ENCODE measurements around the gene CACNA2D3. TPM values are rescaled to one million over a fixed set of nuclear protein-coding genes. Genes with fewer than 3 reads are reported as not detected.

CACNA2D3 gene
- total and polyA plus RNA-seq, 4 donors = 0.72 to 2.4 (median 1.5) TPM

- H3K27me3 ChIP-seq (ENCODE audit: control insufficient read depth in 1 of 2, insufficient read depth in 2 of 2, low read length in 1 of 2) = no peaks in the 10 kb centered on the region
- H3K4me3 ChIP-seq (ENCODE audit: low read length in 2 of 2) = no peak overlapping the region
- H3K36me3 ChIP-seq (ENCODE audit: control insufficient read depth in 1 of 2, insufficient read depth in 2 of 2, low read length in 1 of 2) = peaks cover 0 to 1% of the 10 kb centered on the region in 2 donors
- H3K4me1 ChIP-seq (ENCODE audit: control insufficient read depth in 1 of 2, insufficient read depth in 2 of 2, low read length in 2 of 2) = no peaks in the 10 kb centered on the region
- WGBS, 2 donors = 71 to 73% methylated on average over 2 of the region's 2 CpGs
- intact Hi-C loops (cut with DNase I) = no loop called here
- ATAC-seq (ENCODE audit: low FRiP score) (no peak), DNase-seq (no peak)
- no peak overlapping the region for H3K27ac ChIP-seq (ENCODE audit: low read depth in 1 of 2, low read length in 2 of 2)
- peaks cover 9% of the 10 kb centered on the region for H3K9me3 ChIP-seq (ENCODE audit: control insufficient read depth, low read length)
Observed at GRCh38 chr3:54827776-54828175, 705.4 kb downstream of the CACNA2D3 start.

- Histone ChIP-seq H3K4me1 (ENCODE audit: control insufficient read depth in 1 of 2, insufficient read depth in 2 of 2, low read length in 2 of 2) (no peaks in the 10 kb centered on the region), H3K36me3 (ENCODE audit: control insufficient read depth in 1 of 2, insufficient read depth in 2 of 2, low read length in 1 of 2) (peaks cover 0 to 1% of the 10 kb centered on the region in 2 donors), H3K27ac (ENCODE audit: low read depth in 1 of 2, low read length in 2 of 2) (no peak overlapping the region), H3K4me3 (ENCODE audit: low read length in 2 of 2) (no peak overlapping the region), H3K9me3 (ENCODE audit: control insufficient read depth, low read length) (peaks cover 9% of the 10 kb centered on the region), H3K27me3 (ENCODE audit: control insufficient read depth in 1 of 2, insufficient read depth in 2 of 2, low read length in 1 of 2) (no peaks in the 10 kb centered on the region)
- intact Hi-C loops (cut with DNase I) = no loop called here
- no peak for ATAC-seq (ENCODE audit: low FRiP score)
- no peak for DNase-seq
- 75 to 78% methylated on average over 8 of the region's 8 CpGs for WGBS, 2 donors
Observed at GRCh38 chr3:54830658-54831057, 708.3 kb downstream of the CACNA2D3 start.

- Histone ChIP-seq H3K4me3 (ENCODE audit: low read length in 2 of 2) (no peak overlapping the region), H3K27ac (ENCODE audit: low read depth in 1 of 2, low read length in 2 of 2) (no peak overlapping the region), H3K36me3 (ENCODE audit: control insufficient read depth in 1 of 2, insufficient read depth in 2 of 2, low read length in 1 of 2) (peaks cover 0 to 1% of the 10 kb centered on the region in 2 donors), H3K4me1 (ENCODE audit: control insufficient read depth in 1 of 2, insufficient read depth in 2 of 2, low read length in 2 of 2) (no peaks in the 10 kb centered on the region), H3K27me3 (ENCODE audit: control insufficient read depth in 1 of 2, insufficient read depth in 2 of 2, low read length in 1 of 2) (no peaks in the 10 kb centered on the region), H3K9me3 (ENCODE audit: control insufficient read depth, low read length) (peaks cover 9% of the 10 kb centered on the region)
- WGBS, 2 donors = 74 to 82% methylated on average over 2 of the region's 2 CpGs
- intact Hi-C loops (cut with DNase I) = no loop called here
- ATAC-seq (ENCODE audit: low FRiP score) (no peak), DNase-seq (no peak)
Observed at GRCh38 chr3:54831112-54831511, 708.8 kb downstream of the CACNA2D3 start.

- H3K36me3 ChIP-seq (ENCODE audit: control insufficient read depth in 1 of 2, insufficient read depth in 2 of 2, low read length in 1 of 2) = peaks cover 0 to 1% of the 10 kb centered on the region in 2 donors
- H3K9me3 ChIP-seq (ENCODE audit: control insufficient read depth, low read length) = peaks cover 9% of the 10 kb centered on the region
- WGBS, 2 donors = 74 to 86% methylated on average over 1 of the region's 1 CpG
- intact Hi-C loops (cut with DNase I) = no loop called here
- H3K27me3 ChIP-seq (ENCODE audit: control insufficient read depth in 1 of 2, insufficient read depth in 2 of 2, low read length in 1 of 2) = no peaks in the 10 kb centered on the region
- DNase-seq = no peak
- ATAC-seq (ENCODE audit: low FRiP score) = no peak
- H3K4me3 ChIP-seq (ENCODE audit: low read length in 2 of 2) = no peak overlapping the region
- no peak overlapping the region for H3K27ac ChIP-seq (ENCODE audit: low read depth in 1 of 2, low read length in 2 of 2)
- H3K4me1 ChIP-seq (ENCODE audit: control insufficient read depth in 1 of 2, insufficient read depth in 2 of 2, low read length in 2 of 2) = no peaks in the 10 kb centered on the region
Observed at GRCh38 chr3:54832876-54833275, 710.5 kb downstream of the CACNA2D3 start.

- Histone ChIP-seq H3K4me3 (ENCODE audit: low read length in 2 of 2) (no peak overlapping the region), H3K9me3 (ENCODE audit: control insufficient read depth, low read length) (peaks cover 4% of the 10 kb centered on the region), H3K27ac (ENCODE audit: low read depth in 1 of 2, low read length in 2 of 2) (no peak overlapping the region), H3K36me3 (ENCODE audit: control insufficient read depth in 1 of 2, insufficient read depth in 2 of 2, low read length in 1 of 2) (peaks cover 0 to 1% of the 10 kb centered on the region in 2 donors), H3K27me3 (ENCODE audit: control insufficient read depth in 1 of 2, insufficient read depth in 2 of 2, low read length in 1 of 2) (no peaks in the 10 kb centered on the region), H3K4me1 (ENCODE audit: control insufficient read depth in 1 of 2, insufficient read depth in 2 of 2, low read length in 2 of 2) (no peaks in the 10 kb centered on the region)
- DNase-seq = no peak
- ATAC-seq (ENCODE audit: low FRiP score) = no peak
- intact Hi-C loops (cut with DNase I) = no loop called here
- 63 to 69% methylated on average over 3 of the region's 3 CpGs for WGBS, 2 donors
Observed at GRCh38 chr3:54835701-54836100, 713.3 kb downstream of the CACNA2D3 start.

GRCh38 chr3:54836871-54837270, 714.5 kb downstream of the CACNA2D3 start:
- DNase-seq = no peak
- WGBS, 2 donors = 37 to 48% methylated on average over 8 of the region's 8 CpGs
- Histone ChIP-seq H3K4me1 (ENCODE audit: control insufficient read depth in 1 of 2, insufficient read depth in 2 of 2, low read length in 2 of 2) (no peaks in the 10 kb centered on the region), H3K9me3 (ENCODE audit: control insufficient read depth, low read length) (no peaks in the 10 kb centered on the region), H3K4me3 (ENCODE audit: low read length in 2 of 2) (no peak overlapping the region), H3K27me3 (ENCODE audit: control insufficient read depth in 1 of 2, insufficient read depth in 2 of 2, low read length in 1 of 2) (no peaks in the 10 kb centered on the region), H3K27ac (ENCODE audit: low read depth in 1 of 2, low read length in 2 of 2) (no peak overlapping the region), H3K36me3 (ENCODE audit: control insufficient read depth in 1 of 2, insufficient read depth in 2 of 2, low read length in 1 of 2) (peaks cover 0 to 1% of the 10 kb centered on the region in 2 donors)
- intact Hi-C loops (cut with DNase I) = no loop called here
- ATAC-seq (ENCODE audit: low FRiP score) = no peak

GRCh38 chr3:54837964-54838363, 715.6 kb downstream of the CACNA2D3 start:
- ATAC-seq (ENCODE audit: low FRiP score) (no peak), DNase-seq (no peak)
- intact Hi-C loops (cut with DNase I) = no loop called here
- WGBS, 2 donors = 49 to 56% methylated on average over 2 of the region's 2 CpGs
- no peaks in the 10 kb centered on the region for H3K4me1 ChIP-seq (ENCODE audit: control insufficient read depth in 1 of 2, insufficient read depth in 2 of 2, low read length in 2 of 2)
- H3K27me3 ChIP-seq (ENCODE audit: control insufficient read depth in 1 of 2, insufficient read depth in 2 of 2, low read length in 1 of 2) = no peaks in the 10 kb centered on the region
- no peaks in the 10 kb centered on the region for H3K9me3 ChIP-seq (ENCODE audit: control insufficient read depth, low read length)
- no peaks in the 10 kb centered on the region for H3K36me3 ChIP-seq (ENCODE audit: control insufficient read depth in 1 of 2, insufficient read depth in 2 of 2, low read length in 1 of 2)
- no peak overlapping the region for H3K27ac ChIP-seq (ENCODE audit: low read depth in 1 of 2, low read length in 2 of 2)
- H3K4me3 ChIP-seq (ENCODE audit: low read length in 2 of 2) = no peak overlapping the region

- H3K27me3 ChIP-seq (ENCODE audit: control insufficient read depth in 1 of 2, insufficient read depth in 2 of 2, low read length in 1 of 2) = no peaks in the 10 kb centered on the region
- no peaks in the 10 kb centered on the region for H3K9me3 ChIP-seq (ENCODE audit: control insufficient read depth, low read length)
- no peak for DNase-seq
- no peak overlapping the region for H3K4me3 ChIP-seq (ENCODE audit: low read length in 2 of 2)
- no peak for ATAC-seq (ENCODE audit: low FRiP score)
- H3K27ac ChIP-seq (ENCODE audit: low read depth in 1 of 2, low read length in 2 of 2) = no peak overlapping the region
- intact Hi-C loops (cut with DNase I) = no loop called here
- H3K36me3 ChIP-seq (ENCODE audit: control insufficient read depth in 1 of 2, insufficient read depth in 2 of 2, low read length in 1 of 2) = no peaks in the 10 kb centered on the region
- 85 to 86% methylated on average over 4 of the region's 4 CpGs for WGBS, 2 donors
- H3K4me1 ChIP-seq (ENCODE audit: control insufficient read depth in 1 of 2, insufficient read depth in 2 of 2, low read length in 2 of 2) = no peaks in the 10 kb centered on the region
Observed at GRCh38 chr3:54841471-54841870, 719.1 kb downstream of the CACNA2D3 start.

GRCh38 chr3:54843352-54843751, 721.0 kb downstream of the CACNA2D3 start:
- Histone ChIP-seq H3K9me3 (ENCODE audit: control insufficient read depth, low read length) (no peaks in the 10 kb centered on the region), H3K36me3 (ENCODE audit: control insufficient read depth in 1 of 2, insufficient read depth in 2 of 2, low read length in 1 of 2) (no peaks in the 10 kb centered on the region), H3K27me3 (ENCODE audit: control insufficient read depth in 1 of 2, insufficient read depth in 2 of 2, low read length in 1 of 2) (no peaks in the 10 kb centered on the region), H3K27ac (ENCODE audit: low read depth in 1 of 2, low read length in 2 of 2) (no peak overlapping the region), H3K4me1 (ENCODE audit: control insufficient read depth in 1 of 2, insufficient read depth in 2 of 2, low read length in 2 of 2) (no peaks in the 10 kb centered on the region), H3K4me3 (ENCODE audit: low read length in 2 of 2) (no peak overlapping the region)
- DNase-seq = no peak
- no peak for ATAC-seq (ENCODE audit: low FRiP score)
- intact Hi-C loops (cut with DNase I) = no loop called here
- WGBS, 2 donors = 56 to 61% methylated on average over 2 of the region's 2 CpGs
